Astrocyte (in vitro differentiated cells and primary cell): Measurements from ENCODE around the gene CDH11. TPM values are rescaled to one million over a fixed set of nuclear protein-coding genes. Genes with fewer than 3 reads are reported as not detected.

Source experiments
- DNase-seq: peaks from one replicate; pipeline ENCODE4 v3.0.0-alpha.2; 2010; ENCODE audit warnings: low read depth
- FAIRE-seq: peaks from 2 replicates; lab custom pipeline; 2011; peaks lifted over from hg19 to GRCh38; lab: Jason Lieb, UNC
- H2AFZ ChIP-seq: 2 replicates; pipeline ENCODE4 v1.6.0; 2012; ENCODE audit warnings: low read depth, low read length, inconsistent platforms
- H3K27ac ChIP-seq: 2 replicates; pipeline ENCODE4 v1.5.1; 2011; ENCODE audit warnings: low read depth, low read length, inconsistent platforms
- H3K27me3 ChIP-seq: 2 replicates; pipeline ENCODE4 v1.6.0; 2011; ENCODE audit warnings: low read length, inconsistent platforms; ENCODE audit not compliant: insufficient read depth
- H3K36me3 ChIP-seq: 2 replicates; pipeline ENCODE4 v1.5.1; 2011; ENCODE audit warnings: low read length, inconsistent platforms; ENCODE audit not compliant: insufficient read depth
- H3K4me1 ChIP-seq: 2 replicates; pipeline ENCODE4 v1.5.1; 2011; ENCODE audit warnings: low read length, inconsistent platforms; ENCODE audit not compliant: insufficient read depth
- H3K4me2 ChIP-seq: 2 replicates; pipeline ENCODE4 v1.6.0; 2012; ENCODE audit warnings: low read length, inconsistent platforms
- H3K4me3 ChIP-seq: 2 replicates; pipeline ENCODE4 v1.5.1; 2011; ENCODE audit warnings: low read depth, mild to moderate bottlenecking, low read length, inconsistent platforms; ENCODE audit not compliant: insufficient read depth
- H3K79me2 ChIP-seq: 2 replicates; pipeline ENCODE4 v1.6.0; 2012; ENCODE audit warnings: mild to moderate bottlenecking, low read length, inconsistent platforms; ENCODE audit not compliant: insufficient read depth
- H3K9ac ChIP-seq: 2 replicates; pipeline ENCODE4 v1.6.0; 2012; ENCODE audit warnings: mild to moderate bottlenecking, low read length, inconsistent platforms
- H3K9me3 ChIP-seq: 2 replicates; pipeline ENCODE4 v1.5.1; 2012; ENCODE audit warnings: low read depth, mild to moderate bottlenecking, low read length, inconsistent platforms; ENCODE audit not compliant: insufficient read depth
- H4K20me1 ChIP-seq: 2 replicates; pipeline ENCODE4 v1.6.0; 2012; ENCODE audit warnings: low read length, inconsistent platforms; ENCODE audit not compliant: insufficient read depth
- H3K27ac Mint-ChIP-seq: one replicate; pipeline ENCODE4 v1.8.0; 2021; ENCODE audit warnings: mild to moderate bottlenecking, mixed read lengths; ENCODE audit not compliant: unreplicated experiment
- H3K27me3 Mint-ChIP-seq: one replicate; pipeline ENCODE4 v1.8.0; 2021; ENCODE audit warnings: low read depth, mixed read lengths; ENCODE audit not compliant: unreplicated experiment
- H3K36me3 Mint-ChIP-seq: one replicate; pipeline ENCODE4 v1.8.0; 2021; ENCODE audit warnings: low read depth, mixed read lengths; ENCODE audit not compliant: unreplicated experiment
- H3K4me1 Mint-ChIP-seq: one replicate; pipeline ENCODE4 v1.8.0; 2021; ENCODE audit warnings: low read depth, mixed read lengths; ENCODE audit not compliant: unreplicated experiment
- H3K4me3 Mint-ChIP-seq: one replicate; pipeline ENCODE4 v1.8.0; 2021; ENCODE audit warnings: mild to moderate bottlenecking, moderate library complexity, mixed read lengths; ENCODE audit not compliant: unreplicated experiment
- H3K9me3 Mint-ChIP-seq: one replicate; pipeline ENCODE4 v1.8.0; 2021; ENCODE audit warnings: mild to moderate bottlenecking, mixed read lengths; ENCODE audit not compliant: unreplicated experiment
- CTCF ChIP-seq: IDR thresholded peaks from 2 replicates; pipeline ENCODE4 v1.5.1; 2011; ENCODE audit warnings: low read depth, mild to moderate bottlenecking, inconsistent platforms, low read length, moderate library complexity; ENCODE audit not compliant: insufficient read depth
- EZH2 ChIP-seq: IDR thresholded peaks from 2 replicates; pipeline ENCODE4 v1.6.1; 2012; ENCODE audit warnings: mild to moderate bottlenecking, low read length, inconsistent platforms; ENCODE audit not compliant: insufficient read depth
- total RNA-seq: library from RNA; stranded (reverse); gene quantifications from 2 replicates; pipeline ENCODE4 v1.2.1, GENCODE V29; 2021

CDH11 gene
- total RNA-seq, 1 donor from 2014 or later, result 313 TPM

- H3K27ac ChIP-seq, result no peak overlapping the region
- H4K20me1 ChIP-seq, result peaks cover 96% of the 10 kb centered on the region
- FAIRE-seq (no peak), DNase-seq (no peak)
- peaks cover 50% of the 10 kb centered on the region for H3K4me1 Mint-ChIP-seq
- peak overlapping the region; percentile 1 for H3K9ac ChIP-seq
- H3K4me3 Mint-ChIP-seq, result peak overlapping the region; percentile 35
- peak overlapping the region; percentile 0 for H3K4me2 ChIP-seq
- H3K4me1 ChIP-seq, result peaks cover 38% of the 10 kb centered on the region
- H3K36me3 Mint-ChIP-seq, result peaks cover 13% of the 10 kb centered on the region
- no peaks in the 10 kb centered on the region for H3K27me3 ChIP-seq
- H3K9me3 Mint-ChIP-seq, result peaks cover 2% of the 10 kb centered on the region
- peaks cover 42% of the 10 kb centered on the region for H3K36me3 ChIP-seq
- H3K79me2 ChIP-seq, result peaks cover 100% of the 10 kb centered on the region
- H3K27me3 Mint-ChIP-seq, result no peaks in the 10 kb centered on the region
- TF ChIP-seq EZH2 (no peak), CTCF (no peak)
- H3K27ac Mint-ChIP-seq, result no peak overlapping the region
- no peak overlapping the region for H2AFZ ChIP-seq
- no peaks in the 10 kb centered on the region for H3K9me3 ChIP-seq
- no peak overlapping the region for H3K4me3 ChIP-seq
These were observed 7.3 kb downstream of the CDH11 start for GRCh38 chr16:65114527-65114926.

GRCh38 chr16:65113441-65113840, 8.4 kb downstream of the CDH11 start:
- no peaks in the 10 kb centered on the region for H3K27me3 Mint-ChIP-seq
- H3K9me3 Mint-ChIP-seq, result peaks cover 2% of the 10 kb centered on the region
- DNase-seq (no peak), FAIRE-seq (peak; percentile 47)
- peaks cover 14% of the 10 kb centered on the region for H3K36me3 Mint-ChIP-seq
- no peak overlapping the region for H2AFZ ChIP-seq
- no peak overlapping the region for H3K4me3 Mint-ChIP-seq
- H3K4me3 ChIP-seq, result no peak overlapping the region
- peaks cover 42% of the 10 kb centered on the region for H3K36me3 ChIP-seq
- H3K27me3 ChIP-seq, result no peaks in the 10 kb centered on the region
- TF ChIP-seq CTCF, result no peak
- TF ChIP-seq EZH2, result no peak
- H3K4me2 ChIP-seq, result no peak overlapping the region
- H3K27ac Mint-ChIP-seq, result no peak overlapping the region
- peaks cover 42% of the 10 kb centered on the region for H3K4me1 Mint-ChIP-seq
- H3K9me3 ChIP-seq, result no peaks in the 10 kb centered on the region
- peaks cover 30% of the 10 kb centered on the region for H3K4me1 ChIP-seq
- no peak overlapping the region for H3K9ac ChIP-seq
- H4K20me1 ChIP-seq, result peaks cover 98% of the 10 kb centered on the region
- H3K79me2 ChIP-seq, result peaks cover 100% of the 10 kb centered on the region
- H3K27ac ChIP-seq, result no peak overlapping the region

GRCh38 chr16:65111306-65111705, 10.6 kb downstream of the CDH11 start:
- TF ChIP-seq EZH2 (no peak), CTCF (no peak)
- H3K4me1 ChIP-seq, result peaks cover 10% of the 10 kb centered on the region
- DNase-seq (no peak), FAIRE-seq (no peak)
- no peaks in the 10 kb centered on the region for H3K27me3 Mint-ChIP-seq
- peaks cover 2% of the 10 kb centered on the region for H3K9me3 Mint-ChIP-seq
- H3K79me2 ChIP-seq, result peaks cover 100% of the 10 kb centered on the region
- H3K27ac Mint-ChIP-seq, result peak overlapping the region; percentile 87
- no peaks in the 10 kb centered on the region for H3K27me3 ChIP-seq
- H3K9ac ChIP-seq, result no peak overlapping the region
- no peak overlapping the region for H3K4me3 ChIP-seq
- H3K27ac ChIP-seq, result no peak overlapping the region
- peaks cover 15% of the 10 kb centered on the region for H3K36me3 Mint-ChIP-seq
- H3K36me3 ChIP-seq, result peaks cover 42% of the 10 kb centered on the region
- no peak overlapping the region for H3K4me2 ChIP-seq
- no peak overlapping the region for H3K4me3 Mint-ChIP-seq
- peaks cover 96% of the 10 kb centered on the region for H4K20me1 ChIP-seq
- no peaks in the 10 kb centered on the region for H3K9me3 ChIP-seq
- peaks cover 30% of the 10 kb centered on the region for H3K4me1 Mint-ChIP-seq
- H2AFZ ChIP-seq, result no peak overlapping the region
